Activated CD4-positive, alpha-beta memory T cell treated with anti-CD3 and anti-CD28 coated beads, Interleukin-2, amount 10 ng/mL, durations not matched to agents 7 days and 5 days (primary cell): ENCODE results near the gene TOMM40L. TPM values are rescaled to one million over a fixed set of nuclear protein-coding genes. Genes with fewer than 3 reads are reported as not detected.
"Not testable (repeated sequence)": the region's sequence is repeated elsewhere in the genome, so short reads cannot be mapped to it uniquely, and the experiment has no call there.

Source experiments
- CTCF ChIA-PET: fragments of 350-600 bp; sonication (Branson Sonifier 250); formaldehyde crosslinking; loops from one replicate; lab custom pipeline; 2021; ENCODE audit warnings: antibody characterized with exemption, inconsistent platforms; lab: Charles Lee
- POLR2A ChIA-PET: fragments of 350-600 bp; sonication (Branson Sonifier 250); formaldehyde crosslinking; loops from one replicate; lab custom pipeline; 2021; ENCODE audit warnings: antibody characterized with exemption; lab: Charles Lee
- DNase-seq: peaks from one replicate; pipeline ENCODE4 v3.0.0-alpha.2; 2020
- H3K27ac Mint-ChIP-seq: one replicate; pipeline ENCODE4 v1.8.0; 2021; ENCODE audit warnings: mild to moderate bottlenecking, mixed read lengths
- H3K27me3 Mint-ChIP-seq: one replicate; pipeline ENCODE4 v1.8.0; 2021; ENCODE audit warnings: mixed read lengths
- H3K36me3 Mint-ChIP-seq: one replicate; pipeline ENCODE4 v1.8.0; 2021; ENCODE audit warnings: low read depth, mixed read lengths
- H3K4me1 Mint-ChIP-seq: one replicate; pipeline ENCODE4 v1.8.0; 2021; ENCODE audit warnings: mixed read lengths
- H3K4me3 Mint-ChIP-seq: one replicate; pipeline ENCODE4 v1.8.0; 2021; ENCODE audit warnings: mild to moderate bottlenecking, mixed read lengths
- H3K9me3 Mint-ChIP-seq: one replicate; pipeline ENCODE4 v1.8.0; 2021; ENCODE audit warnings: mixed read lengths
- total RNA-seq, 2 experiments: library from RNA; stranded (reverse); gene quantifications; one replicate each; pipeline ENCODE4 v1.2.3, GENCODE V29; 2021

Gene TOMM40L
- total RNA-seq, 2 experiments from 2014 or later: 17.4 to 18.1 TPM

DNA sequence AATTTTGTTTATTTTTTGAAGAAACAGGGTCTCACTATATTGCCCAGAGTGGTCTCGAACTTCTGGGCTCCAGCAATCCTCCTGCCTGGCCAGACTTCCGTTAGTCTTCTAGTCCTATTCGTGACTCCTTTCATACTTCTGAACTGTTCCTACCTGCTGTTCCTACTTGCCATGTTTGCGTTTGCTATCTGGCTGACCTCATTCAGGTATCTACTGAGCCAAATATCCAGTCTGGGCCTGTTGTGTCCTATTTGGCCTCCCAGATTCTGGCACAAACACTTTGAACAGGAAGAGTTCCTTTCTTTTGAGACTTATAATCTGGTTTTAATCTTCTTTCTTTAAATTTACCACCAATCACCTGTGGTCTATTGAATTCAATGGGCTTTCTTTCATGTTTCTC, 19.0 kb downstream of the TOMM40L start:
- Mint-ChIP-seq H3K36me3 (peaks cover 3% of the 10 kb centered on the region), H3K9me3 (peaks cover 2% of the 10 kb centered on the region), H3K27me3 (peaks cover 15% of the 10 kb centered on the region), H3K4me3 (no peak overlapping the region), H3K4me1 (no peaks in the 10 kb centered on the region), H3K27ac (no peak overlapping the region)
- no peak for DNase-seq
- ChIA-PET POLR2A (no interaction called here), CTCF (no interaction called here)

DNA sequence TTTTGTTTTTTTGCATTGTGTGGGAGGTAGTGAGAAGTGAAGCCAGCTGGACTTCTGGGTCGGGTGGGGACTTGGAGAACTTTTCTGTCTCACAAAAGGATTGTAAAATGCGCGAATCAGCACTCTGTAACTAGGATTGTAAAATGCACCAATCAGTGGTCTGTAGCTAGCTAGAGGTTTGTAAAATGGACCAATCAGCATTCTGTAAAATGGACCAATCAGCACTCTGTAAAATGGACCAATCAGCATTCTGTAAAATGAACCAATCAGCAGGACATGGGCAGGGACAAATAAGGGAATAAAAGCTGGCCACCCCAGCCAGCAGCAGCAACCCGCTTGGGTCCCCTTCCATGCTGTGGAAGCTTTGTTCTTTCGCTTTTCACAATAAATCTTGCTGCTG, 24.2 kb downstream of the TOMM40L start:
- H3K9me3 Mint-ChIP-seq, H3K27ac Mint-ChIP-seq, H3K4me1 Mint-ChIP-seq, H3K36me3 Mint-ChIP-seq, DNase-seq, POLR2A ChIA-PET, H3K4me3 Mint-ChIP-seq: not testable (repeated sequence)
- H3K27me3 Mint-ChIP-seq: peaks cover 13% of the 10 kb centered on the region
- CTCF ChIA-PET: interaction anchor here (1.2 to 2.8 kb wide), 2 partner anchors 11 to 25 kb away, joined by 3 to 8 read pairs; partner anchors contain the start of gene TOMM40L

DNA sequence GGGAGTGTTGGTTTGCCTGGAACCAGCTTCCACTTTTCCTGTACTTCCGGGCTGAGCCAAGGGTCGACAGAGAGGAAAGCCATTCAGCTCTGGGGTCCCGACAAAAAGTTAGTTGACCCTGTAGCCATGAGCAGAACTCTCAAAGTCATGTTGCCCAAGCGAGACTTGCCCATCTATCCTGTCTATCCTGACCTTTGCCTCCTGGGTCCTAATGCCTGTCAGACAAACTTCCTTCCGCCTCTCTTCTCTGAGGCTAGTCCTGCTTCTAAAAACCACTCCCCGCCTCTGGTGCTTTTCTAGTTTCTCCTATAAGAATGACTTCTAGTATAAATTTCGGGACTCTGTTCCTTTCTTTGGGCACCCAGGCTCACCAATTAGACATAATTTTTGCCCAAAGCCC, 25.0 kb downstream of the TOMM40L start:
- POLR2A ChIA-PET: no interaction called here
- Mint-ChIP-seq H3K4me3 (no peak overlapping the region), H3K4me1 (no peaks in the 10 kb centered on the region), H3K36me3 (peaks cover 3% of the 10 kb centered on the region), H3K27ac (no peak overlapping the region), H3K9me3 (peaks cover 3% of the 10 kb centered on the region), H3K27me3 (peaks cover 16% of the 10 kb centered on the region)
- DNase-seq: no peak
- CTCF ChIA-PET: no interaction called here

DNA sequence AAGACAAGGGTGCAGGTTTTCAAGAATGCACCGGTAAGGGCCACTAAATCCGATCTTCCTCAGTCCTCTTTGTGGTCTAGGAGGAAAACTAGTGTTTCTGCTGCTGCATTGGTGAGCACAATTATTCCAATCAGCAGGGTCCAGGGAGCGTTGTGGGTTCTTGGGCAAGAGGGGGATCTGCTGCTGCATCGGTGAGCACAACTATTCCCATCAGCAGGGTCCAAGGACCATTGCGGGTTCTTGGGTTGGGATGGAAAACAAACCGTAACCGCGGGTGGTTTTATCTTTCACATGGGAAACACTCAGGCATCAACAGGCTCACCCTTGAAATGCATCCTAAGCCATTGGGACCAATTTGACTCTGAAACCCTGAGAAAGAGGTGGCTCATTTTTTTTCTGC, 25.7 kb downstream of the TOMM40L start:
- Mint-ChIP-seq H3K4me3 (no peak overlapping the region), H3K27ac (no peak overlapping the region), H3K4me1 (no peaks in the 10 kb centered on the region), H3K27me3 (peaks cover 16% of the 10 kb centered on the region), H3K9me3 (peaks cover 6% of the 10 kb centered on the region), H3K36me3 (peaks cover 5% of the 10 kb centered on the region)
- CTCF ChIA-PET: no interaction called here
- POLR2A ChIA-PET: no interaction called here
- DNase-seq: no peak

DNA sequence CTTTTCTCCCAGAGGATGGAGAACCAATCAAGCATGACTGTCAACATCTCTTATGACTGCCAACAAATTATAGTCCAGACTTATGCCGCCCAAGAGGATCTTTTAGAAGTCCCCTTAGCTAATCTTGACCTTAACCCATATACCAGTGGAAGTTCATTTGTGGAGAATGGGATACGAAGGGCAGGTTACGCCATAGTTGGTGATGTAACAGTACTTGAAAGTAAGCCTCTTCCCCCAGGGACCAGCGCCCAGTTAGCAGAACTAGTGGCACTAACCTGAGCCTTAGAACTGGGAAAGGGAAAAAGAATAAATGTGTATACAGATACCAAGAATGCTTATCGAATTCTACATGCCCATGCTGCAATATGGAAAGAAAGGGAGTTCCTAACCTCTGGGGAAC, 29.4 kb downstream of the TOMM40L start:
- DNase-seq, H3K4me3 Mint-ChIP-seq, CTCF ChIA-PET, H3K27ac Mint-ChIP-seq, POLR2A ChIA-PET: not testable (repeated sequence)
- H3K4me1 Mint-ChIP-seq: peaks cover 15% of the 10 kb centered on the region
- H3K9me3 Mint-ChIP-seq: peaks cover 12% of the 10 kb centered on the region
- peaks cover 16% of the 10 kb centered on the region for H3K36me3 Mint-ChIP-seq
- peaks cover 46% of the 10 kb centered on the region for H3K27me3 Mint-ChIP-seq

DNA sequence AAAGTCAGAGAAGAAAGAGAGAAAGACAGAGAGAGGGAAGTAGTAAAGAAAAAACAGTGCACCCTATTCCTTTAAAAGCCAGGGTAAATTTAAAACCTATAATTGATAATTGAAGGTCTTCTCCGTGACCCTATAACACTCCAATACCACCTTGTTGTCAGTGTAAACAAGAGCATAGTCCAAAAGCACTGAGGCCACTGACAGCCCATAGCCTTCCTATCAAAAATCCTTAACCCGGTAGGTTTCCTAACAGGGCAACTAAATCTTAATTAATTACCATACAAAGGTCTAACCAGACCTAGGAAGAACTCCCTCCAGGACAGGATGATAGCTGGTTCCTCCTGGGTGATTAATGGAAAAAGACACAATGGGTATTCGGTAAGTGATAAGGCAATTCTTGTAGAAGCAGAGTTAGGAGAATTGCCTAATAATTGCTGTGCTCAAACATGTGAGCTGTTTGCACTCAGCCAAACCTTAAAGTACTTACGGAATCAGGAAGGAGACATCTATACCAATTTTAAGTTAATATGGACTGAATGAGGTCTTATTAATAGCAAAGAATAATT, 30.2 kb downstream of the TOMM40L start:
- Mint-ChIP-seq H3K27me3 (peaks cover 51% of the 10 kb centered on the region), H3K9me3 (peaks cover 12% of the 10 kb centered on the region), H3K4me1 (peaks cover 15% of the 10 kb centered on the region), H3K36me3 (peaks cover 16% of the 10 kb centered on the region)
- CTCF ChIA-PET, H3K4me3 Mint-ChIP-seq, POLR2A ChIA-PET, DNase-seq, H3K27ac Mint-ChIP-seq: not testable (repeated sequence)

DNA sequence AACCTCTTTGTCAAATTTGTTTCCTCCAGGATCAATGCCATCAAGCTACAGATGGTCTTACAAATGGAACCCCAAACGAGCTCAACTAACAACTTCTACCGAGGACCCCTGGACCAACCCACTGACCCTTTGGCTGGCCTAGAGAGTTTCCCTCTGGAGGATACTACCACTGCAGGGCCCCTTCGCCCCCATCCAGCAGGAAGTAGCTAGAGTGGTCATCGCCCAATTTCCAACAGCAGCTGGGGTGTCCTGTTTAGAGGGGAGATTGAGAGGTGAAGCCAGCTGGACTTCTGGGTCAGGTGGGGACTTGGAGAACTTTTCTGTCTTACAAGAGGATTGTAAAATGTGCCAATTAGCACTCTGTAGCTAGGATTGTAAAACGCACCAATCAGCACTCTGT, 31.2 kb downstream of the TOMM40L start:
- Mint-ChIP-seq H3K9me3 (peaks cover 12% of the 10 kb centered on the region), H3K36me3 (peaks cover 16% of the 10 kb centered on the region), H3K27me3 (peaks cover 60% of the 10 kb centered on the region), H3K4me1 (peaks cover 15% of the 10 kb centered on the region)
- H3K27ac Mint-ChIP-seq, POLR2A ChIA-PET, DNase-seq, H3K4me3 Mint-ChIP-seq: not testable (repeated sequence)
- CTCF ChIA-PET: interaction anchor here (3.0 kb wide), 1 partner anchor 31 kb away, joined by 8 read pairs; the partner anchor contains the start of gene TOMM40L

GRCh38 chr1:161258439-161259344, 32.8 kb downstream of the TOMM40L start, which contains the start of gene PCP4L1:
Gene PCP4L1 (plus strand): TSS chr1:161258745. CDS start chr1:161258975, 230 bp downstream.
- Mint-ChIP-seq H3K4me3 (peak within 1 kb of the TSS; percentile 34), H3K36me3 (peaks cover 16% of the 10 kb centered on the region), H3K9me3 (peaks cover 12% of the 10 kb centered on the region), H3K27me3 (peaks cover 66% of the 10 kb centered on the region), H3K4me1 (peaks cover 15% of the 10 kb centered on the region), H3K27ac (no peak within 1 kb of the TSS)
- POLR2A ChIA-PET: interaction anchor here (0.6 to 1.0 kb wide), 2 partner anchors 43 to 56 kb away, joined by 3 to 4 read pairs; partner anchors contain the start of gene SDHC
- CTCF ChIA-PET: interaction anchor here (0.8 to 3.0 kb wide), 4 partner anchors 33 to 123 kb away, joined by 6 to 10 read pairs (median 7); partner anchors contain the start of gene TOMM40L
- peak; percentile 31 for DNase-seq

DNA sequence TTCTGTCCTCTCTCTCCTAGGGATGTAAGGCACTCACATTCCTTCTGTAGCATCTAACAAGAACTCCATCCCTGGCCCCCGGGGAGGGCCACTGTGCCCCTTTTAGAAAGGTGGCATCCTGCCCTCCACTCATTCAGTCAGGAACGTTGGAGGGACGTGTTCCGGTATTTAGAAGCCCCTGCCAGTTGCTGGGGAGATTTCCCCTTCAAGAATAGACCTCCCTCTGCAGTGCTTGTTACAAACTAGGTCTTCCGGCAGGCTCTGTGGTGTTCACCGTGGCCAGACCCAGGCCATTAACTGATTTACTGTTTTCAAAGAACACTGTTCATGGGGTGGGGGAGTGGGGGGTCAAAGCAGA, 33.5 kb downstream of the TOMM40L start:
- Mint-ChIP-seq H3K27me3 (peaks cover 64% of the 10 kb centered on the region), H3K27ac (no peak overlapping the region), H3K36me3 (peaks cover 16% of the 10 kb centered on the region), H3K4me1 (peaks cover 15% of the 10 kb centered on the region), H3K4me3 (no peak overlapping the region), H3K9me3 (peaks cover 12% of the 10 kb centered on the region)
- ChIA-PET POLR2A (interaction anchor here (1.0 kb wide), 1 partner anchor 55 kb away, joined by 4 read pairs; the partner anchor contains the start of gene SDHC), CTCF (interaction anchor here (1.2 to 3.0 kb wide), 4 partner anchors 10 to 123 kb away, joined by 4 to 10 read pairs (median 7); partner anchors contain the start of gene TOMM40L)
- DNase-seq: no peak

DNA sequence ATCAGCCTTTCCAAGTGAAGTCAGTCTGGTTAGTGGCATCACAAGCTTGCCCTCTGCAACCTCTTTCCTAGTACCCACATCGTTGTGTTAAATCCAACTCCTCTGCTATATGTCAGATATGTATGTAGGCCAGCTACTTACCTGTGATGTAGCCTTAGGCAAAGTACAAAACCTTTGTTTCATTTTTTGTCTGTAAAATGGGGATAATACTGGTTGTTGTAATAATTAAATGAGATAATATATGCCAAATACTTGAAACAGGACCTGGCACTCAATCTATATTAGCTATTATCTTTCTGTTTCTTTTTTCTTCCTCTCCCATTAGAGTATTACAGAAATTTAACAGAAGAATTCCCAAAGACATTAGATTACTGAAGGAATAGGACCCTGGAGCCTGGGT, 33.9 kb downstream of the TOMM40L start:
- Mint-ChIP-seq H3K36me3 (peaks cover 16% of the 10 kb centered on the region), H3K4me3 (no peak overlapping the region), H3K27me3 (peaks cover 66% of the 10 kb centered on the region), H3K27ac (no peak overlapping the region), H3K4me1 (peaks cover 15% of the 10 kb centered on the region), H3K9me3 (peaks cover 12% of the 10 kb centered on the region)
- CTCF ChIA-PET: interaction anchor here (1.2 to 3.0 kb wide), 4 partner anchors 11 to 122 kb away, joined by 4 to 10 read pairs (median 7); partner anchors contain the start of gene TOMM40L
- no peak for DNase-seq
- POLR2A ChIA-PET: interaction anchor here (1.0 kb wide), 1 partner anchor 55 kb away, joined by 4 read pairs; the partner anchor contains the start of gene SDHC

- Mint-ChIP-seq H3K27ac (no peak overlapping the region), H3K9me3 (peaks cover 12% of the 10 kb centered on the region), H3K27me3 (peaks cover 66% of the 10 kb centered on the region), H3K36me3 (peaks cover 16% of the 10 kb centered on the region), H3K4me3 (no peak overlapping the region), H3K4me1 (peaks cover 15% of the 10 kb centered on the region)
- DNase-seq: no peak
- CTCF ChIA-PET: interaction anchor here (1.2 to 2.4 kb wide), 3 partner anchors 12 to 121 kb away, joined by 4 to 10 read pairs (median 6); no protein-coding TSS in a partner anchor
- POLR2A ChIA-PET: no interaction called here
Observed at GRCh38 chr1:161260376-161261260, 34.8 kb downstream of the TOMM40L start.
